ENCODE data around the gene HLA-DRA.

The HLA-DRA gene

DNA sequence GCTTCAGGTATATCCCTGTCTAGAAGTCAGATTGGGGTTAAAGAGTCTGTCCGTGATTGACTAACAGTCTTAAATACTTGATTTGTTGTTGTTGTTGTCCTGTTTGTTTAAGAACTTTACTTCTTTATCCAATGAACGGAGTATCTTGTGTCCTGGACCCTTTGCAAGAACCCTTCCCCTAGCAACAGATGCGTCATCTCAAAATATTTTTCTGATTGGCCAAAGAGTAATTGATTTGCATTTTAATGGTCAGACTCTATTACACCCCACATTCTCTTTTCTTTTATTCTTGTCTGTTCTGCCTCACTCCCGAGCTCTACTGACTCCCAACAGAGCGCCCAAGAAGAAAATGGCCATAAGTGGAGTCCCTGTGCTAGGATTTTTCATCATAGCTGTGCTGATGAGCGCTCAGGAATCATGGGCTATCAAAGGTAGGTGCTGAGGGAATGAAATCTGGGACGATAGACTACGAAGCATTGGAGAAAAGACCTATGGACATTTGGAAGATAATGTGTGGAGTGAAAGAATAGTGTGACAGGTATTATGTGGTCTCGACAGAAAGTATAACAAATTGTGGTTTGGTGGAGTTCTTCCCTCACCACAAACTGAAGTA lies at the start of gene HLA-DRA:
TSS of gene HLA-DRA (plus strand) at position 286 of the 613 bp plus-strand sequence. CDS start at position 350, 64 bp downstream.
- DNase-seq, result no peak

DNA sequence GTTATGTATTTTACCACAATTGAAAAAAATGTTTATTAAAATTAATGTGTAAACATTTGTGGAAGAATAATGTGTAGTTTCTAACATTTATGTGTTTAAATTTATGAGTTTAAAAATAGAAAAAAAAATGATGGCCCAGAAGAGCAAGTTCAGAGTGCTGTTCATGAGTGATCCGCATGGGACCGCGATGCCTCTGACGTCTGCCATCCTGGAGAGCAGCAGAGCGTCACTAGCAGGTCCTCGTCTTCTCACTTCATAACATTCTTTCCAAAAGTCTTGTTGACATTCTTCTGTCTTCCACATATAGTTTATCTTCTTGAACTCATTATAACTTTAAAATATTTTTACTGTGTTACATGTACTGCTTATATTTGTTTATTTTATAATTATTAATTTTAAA lies 48.2 kb upstream of the HLA-DRA start:
- no peak for DNase-seq

DNA sequence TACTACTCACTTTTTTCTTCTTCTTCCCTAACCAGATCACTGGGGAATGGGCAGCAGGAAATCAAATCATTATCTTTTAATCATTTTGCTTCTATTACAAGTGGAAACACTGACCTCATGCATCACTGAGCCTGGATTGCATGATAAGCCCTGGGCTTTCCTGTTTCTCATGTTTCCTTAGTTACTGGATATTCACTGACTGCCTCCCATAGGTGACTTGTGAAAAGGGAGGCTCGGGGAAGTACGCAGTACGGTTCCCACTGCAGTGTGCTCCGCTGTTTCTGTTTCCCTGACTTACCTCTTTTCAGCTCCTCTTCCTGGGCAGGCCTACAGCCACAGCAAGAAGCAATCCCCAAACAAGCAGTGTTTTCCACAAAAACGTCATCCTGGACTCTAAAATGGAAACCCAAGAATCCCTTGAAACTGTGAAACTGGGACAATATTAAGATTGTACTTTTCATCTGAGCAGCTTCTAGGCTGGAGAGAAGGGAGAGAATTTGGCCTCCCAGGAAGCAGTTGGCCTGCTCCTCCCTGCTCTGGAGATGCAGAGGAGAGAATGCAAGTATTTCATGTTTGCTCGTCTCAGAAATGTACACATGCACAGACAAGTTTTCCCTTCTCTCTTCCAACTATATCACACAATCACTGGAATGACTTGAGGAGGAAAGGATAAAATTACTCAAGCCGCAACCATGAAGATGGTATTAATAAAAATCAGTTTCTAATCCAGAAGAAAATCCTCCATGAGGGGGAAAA lies 45.8 kb upstream of the HLA-DRA start:
- no peak for DNase-seq

DNA sequence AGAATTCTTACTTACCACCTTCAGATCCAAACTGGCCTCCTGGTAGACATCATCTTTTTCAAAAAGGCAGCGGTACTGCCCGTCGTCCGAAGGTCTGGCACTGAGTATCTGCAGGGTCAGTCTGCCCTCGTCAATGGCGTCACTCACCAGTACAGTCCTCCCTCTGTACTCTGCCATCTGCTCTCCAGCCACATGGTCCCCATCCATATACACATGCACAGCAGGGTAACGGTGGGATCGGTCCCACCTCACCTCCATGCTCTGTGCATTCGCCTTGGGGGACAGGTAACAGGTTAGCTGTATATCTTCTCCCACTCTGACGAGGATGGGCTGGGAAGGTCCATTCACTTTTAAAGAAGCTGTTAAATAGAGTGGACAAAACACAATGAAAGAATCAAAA lies 43.7 kb upstream of the HLA-DRA start:
- DNase-seq, result no peak

DNA sequence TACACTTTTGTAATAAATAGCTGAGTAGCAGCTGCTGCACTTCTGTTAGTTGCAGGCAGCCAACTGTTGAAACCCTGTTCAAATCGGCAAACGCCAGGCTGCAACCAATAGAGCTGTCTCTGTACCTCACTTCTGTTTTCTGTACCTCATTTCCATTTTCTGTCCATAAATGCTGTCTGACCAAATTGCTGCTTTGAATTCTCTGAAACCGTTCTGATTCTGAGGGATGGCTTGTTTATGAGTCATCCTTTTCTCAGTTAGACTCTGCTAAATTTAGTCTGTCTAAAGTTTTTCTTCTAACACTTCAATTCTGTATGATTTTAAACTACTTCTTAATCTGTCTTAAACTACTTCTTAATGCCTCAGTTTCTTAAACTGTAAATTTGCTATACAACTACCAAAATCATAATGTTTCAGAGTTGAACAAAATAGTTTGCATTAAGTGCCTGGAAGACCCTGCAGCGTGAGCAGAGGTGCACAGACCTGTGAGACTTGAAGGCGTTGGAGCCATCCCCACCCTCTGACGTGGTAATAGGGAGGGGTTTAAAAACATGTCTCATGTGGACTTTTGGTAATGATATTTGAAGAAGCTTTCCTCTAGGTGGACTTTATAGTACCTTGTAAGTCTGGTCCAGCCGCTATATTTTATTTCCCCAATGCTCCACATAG lies 42.3 kb upstream of the HLA-DRA start:
- DNase-seq, result no peak

DNA sequence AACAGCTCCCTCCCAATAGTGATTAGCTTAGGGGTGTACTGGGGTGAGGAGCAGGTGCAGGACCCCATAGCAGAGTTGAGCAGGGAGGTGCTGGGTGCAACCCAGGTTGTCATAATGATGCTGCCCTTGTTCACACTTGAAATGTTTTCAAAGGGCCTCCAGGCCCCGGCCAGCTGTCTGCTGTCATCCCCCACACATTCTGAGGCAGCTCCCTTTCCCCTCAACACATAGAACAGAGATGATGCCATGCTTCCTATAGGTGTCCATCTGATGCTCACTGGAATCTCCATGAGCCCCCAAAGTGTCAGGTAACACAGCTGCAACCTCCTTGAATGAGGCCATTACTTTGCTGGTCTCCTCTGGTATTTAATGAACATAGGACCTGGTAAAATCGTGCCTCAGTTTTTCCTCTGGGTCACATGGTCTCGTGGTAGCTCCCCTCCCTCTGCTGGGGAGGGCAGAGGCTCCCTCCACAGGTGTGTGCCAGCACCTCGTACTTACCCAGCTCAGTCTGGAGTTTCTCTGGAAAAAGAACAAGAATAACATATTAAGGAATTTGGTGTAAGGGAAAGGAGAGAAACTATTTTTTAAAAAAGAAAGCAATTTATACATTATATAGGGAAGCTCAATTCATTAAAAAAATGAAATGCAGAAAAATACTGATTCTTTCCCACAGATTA lies 38.3 kb upstream of the HLA-DRA start:
- DNase-seq, result no peak

DNA sequence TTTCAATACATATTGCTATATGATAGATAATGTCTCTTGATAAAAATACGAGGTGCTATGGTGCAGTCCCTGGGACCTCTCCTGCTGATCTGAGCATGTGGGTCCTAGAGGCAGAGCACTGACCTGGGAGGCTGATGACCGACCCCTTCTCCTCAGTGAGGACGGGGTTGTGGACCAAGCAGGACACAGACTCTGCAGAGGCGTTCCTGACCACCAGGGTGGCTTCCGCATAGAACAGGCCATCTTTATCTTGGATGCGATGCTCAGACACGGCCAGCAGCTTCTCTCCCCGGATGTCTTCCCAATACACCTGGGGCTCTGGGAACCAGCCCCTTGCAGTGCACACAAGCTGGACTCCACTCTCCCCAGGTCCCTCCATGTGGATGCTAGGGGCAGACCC lies 36.9 kb upstream of the HLA-DRA start:
- no peak for DNase-seq

DNA sequence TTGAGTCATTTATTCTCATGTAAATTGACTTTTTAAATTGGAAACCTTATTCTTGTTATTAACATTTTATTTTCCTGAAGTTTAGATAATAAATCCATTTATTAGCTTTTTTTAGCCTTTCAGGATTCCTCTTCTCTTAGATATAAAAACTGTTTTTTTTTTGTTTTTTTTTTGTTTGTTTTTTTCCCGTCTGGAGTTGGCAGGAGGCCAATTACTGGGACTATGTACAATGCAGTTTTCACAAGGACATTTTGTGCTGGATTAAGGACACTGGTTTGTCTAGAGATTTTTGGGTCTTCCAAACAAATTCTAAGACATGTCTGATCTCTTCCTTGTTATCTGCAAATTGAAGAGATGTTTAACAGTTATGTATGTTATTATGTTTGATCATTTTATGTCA lies 34.0 kb upstream of the HLA-DRA start:
- no peak for DNase-seq

DNA sequence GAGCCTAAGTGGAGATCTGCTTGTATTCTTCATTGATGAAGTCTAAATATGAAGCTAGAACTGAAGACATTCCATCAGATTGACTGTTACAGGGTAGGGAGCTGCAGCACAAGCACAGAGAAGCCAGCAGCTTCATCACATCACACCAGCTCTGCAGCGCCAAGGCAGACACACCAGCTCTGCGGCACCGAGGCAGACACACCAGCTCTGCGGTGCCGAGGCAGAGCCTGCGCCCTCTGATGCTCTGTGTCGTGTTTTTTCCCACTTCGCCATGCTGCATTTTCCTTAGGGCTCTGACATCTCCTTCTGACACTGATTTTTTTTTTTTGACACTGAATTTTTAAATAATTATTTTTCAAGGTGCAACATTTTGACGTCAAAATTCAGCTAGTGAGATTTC lies 33.5 kb upstream of the HLA-DRA start:
- no peak for DNase-seq

DNA sequence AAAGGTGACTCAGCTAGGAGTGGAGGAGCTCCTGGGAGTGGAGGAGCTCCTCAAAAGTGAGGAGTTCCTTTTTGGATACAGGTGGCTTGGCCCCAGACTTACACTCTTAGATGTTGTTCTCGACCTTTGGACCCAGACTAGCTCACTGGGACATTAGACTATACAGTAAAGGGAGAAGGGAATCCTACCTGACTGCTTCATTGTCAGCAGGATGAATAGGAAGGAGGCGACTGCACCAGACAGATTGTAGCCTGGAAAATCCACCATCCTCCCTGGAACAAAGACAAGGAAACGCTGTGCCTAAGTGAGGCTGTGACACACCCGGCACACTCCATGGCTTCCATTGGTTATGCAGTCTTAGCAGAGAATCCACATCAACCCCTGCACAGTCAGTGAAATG lies 32.8 kb upstream of the HLA-DRA start, which contains the start of gene BTNL2:
TSS of gene BTNL2 (minus strand) at position 325 of the 400 bp plus-strand sequence. CDS start at position 267, 58 bp downstream.
- no peak for DNase-seq

DNA sequence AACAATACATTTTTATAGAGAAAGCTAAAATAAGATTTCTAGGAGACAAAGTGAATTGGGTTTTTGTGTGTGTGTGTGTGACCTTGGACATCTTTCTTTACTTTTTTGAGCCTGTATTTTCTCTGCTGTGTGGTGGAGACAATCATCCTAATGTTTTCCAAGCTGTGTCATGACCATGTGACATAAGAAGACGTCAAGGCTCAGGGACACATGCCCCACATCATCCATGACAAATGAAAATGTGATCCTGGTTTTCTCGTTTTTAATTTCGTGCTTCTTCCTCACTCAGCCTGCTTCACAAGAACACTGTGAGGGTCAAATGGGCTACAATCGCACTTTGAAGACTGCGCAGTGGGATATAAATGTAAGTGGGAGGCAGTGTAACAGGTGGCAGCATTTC lies 28.8 kb upstream of the HLA-DRA start:
- DNase-seq, result no peak

DNA sequence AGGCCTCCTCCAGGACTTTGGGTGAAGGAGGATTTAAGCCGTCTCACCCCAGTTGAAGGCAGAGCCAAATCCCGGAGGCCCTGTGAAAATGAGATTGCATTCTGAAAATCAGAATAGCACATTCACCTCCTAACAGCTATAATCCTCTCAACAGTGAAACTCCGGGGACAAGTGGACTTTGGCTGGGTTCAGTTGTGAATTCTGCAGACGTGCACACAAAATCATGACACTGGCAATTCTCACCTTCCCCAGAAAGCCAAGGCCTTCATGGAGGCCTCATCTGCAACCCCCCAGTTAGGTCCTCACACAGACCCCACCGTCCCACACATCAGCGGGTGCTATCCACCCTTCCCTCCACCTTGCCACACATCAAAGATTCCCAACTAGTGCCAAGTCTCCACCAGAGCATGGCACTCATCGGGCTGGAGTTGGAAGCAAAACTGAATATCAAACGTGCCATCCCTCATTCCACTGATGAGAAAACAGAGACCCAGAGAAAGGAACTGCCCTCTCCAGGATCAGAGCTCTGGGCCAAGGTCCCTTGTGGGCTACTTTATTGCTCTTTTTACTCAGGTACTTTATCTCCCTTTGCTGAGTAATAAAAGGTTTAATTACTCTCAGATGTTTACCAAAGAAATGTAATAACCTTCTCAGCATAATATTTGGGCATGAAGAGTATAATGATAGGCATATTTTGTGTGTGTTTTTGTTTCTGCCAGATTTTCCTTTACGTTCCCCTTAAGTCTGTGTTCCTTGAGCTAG lies 27.9 kb upstream of the HLA-DRA start:
- DNase-seq, result no peak

DNA sequence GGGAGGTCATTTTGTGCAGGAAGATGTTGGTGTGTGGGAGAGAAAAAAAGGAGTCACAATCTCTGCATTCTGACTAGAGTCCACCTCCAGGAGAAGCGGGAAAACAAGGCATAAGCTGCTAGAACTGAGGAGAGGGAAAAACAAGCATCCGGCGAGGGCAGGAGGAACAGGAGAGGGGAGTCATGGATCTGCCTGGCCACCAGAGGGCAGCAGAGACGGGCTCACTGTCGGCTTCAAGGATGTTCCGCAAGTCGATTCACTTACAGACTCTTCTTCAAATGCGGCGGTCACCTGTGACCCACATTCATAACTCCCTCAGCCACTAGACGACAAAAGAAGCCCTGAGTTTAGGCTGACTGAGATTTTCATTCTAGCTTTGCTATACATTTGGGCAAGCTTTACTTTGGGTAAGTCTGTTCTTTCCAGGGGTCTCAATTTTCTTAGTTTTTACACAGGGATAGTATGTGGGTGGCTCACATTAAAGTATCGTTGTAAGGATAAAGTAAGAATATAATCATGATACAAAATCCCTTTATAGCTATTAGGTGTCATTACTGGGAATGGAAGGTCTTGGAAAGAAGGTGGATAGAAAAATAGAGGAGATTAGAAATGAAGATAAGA lies 26.1 kb upstream of the HLA-DRA start:
- DNase-seq, result peak; percentile 80

DNA sequence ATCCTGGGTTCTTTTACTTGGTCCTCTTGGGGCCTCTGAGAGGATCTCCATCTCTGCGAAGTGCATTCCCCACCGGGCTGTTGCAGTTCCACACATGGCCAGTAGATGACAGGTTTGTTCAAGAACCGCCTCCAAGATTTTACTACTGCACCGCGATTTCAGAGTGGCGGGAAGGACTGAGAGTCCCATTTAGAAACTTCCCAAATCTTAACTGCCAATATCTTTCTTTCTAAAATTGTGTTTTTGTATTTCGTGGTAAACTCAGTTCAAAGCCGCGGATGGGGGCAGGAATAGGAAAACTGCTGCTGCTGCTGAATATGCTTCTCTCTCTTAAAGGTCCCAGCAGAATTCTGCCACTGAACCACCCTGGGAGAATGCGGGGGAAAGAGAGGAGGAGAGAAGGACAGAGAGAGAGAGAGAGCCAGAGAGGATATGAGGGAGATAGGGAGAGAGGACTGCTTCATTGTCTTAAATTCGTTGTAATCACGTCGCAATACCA lies 24.1 kb upstream of the HLA-DRA start:
- peak; percentile 72 for DNase-seq

DNA sequence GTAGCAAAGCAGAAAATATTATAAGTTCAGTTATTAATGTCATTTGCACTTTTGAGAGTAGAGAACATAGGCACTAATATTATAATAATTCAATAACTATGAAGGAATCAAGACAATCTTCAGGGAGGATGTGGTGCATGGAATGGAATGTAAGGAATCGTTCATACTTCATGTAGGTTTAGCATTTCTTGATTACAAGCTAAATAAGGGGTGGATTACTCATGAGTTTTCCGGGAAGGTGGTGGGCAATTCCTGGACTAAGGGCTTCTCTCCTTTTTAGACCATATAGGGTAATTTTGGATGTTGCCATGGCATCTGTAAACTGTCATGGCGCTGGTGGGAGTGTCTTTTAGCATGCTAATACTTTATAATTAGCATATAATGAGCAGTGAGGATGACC lies 23.7 kb upstream of the HLA-DRA start:
- no peak for DNase-seq

DNA sequence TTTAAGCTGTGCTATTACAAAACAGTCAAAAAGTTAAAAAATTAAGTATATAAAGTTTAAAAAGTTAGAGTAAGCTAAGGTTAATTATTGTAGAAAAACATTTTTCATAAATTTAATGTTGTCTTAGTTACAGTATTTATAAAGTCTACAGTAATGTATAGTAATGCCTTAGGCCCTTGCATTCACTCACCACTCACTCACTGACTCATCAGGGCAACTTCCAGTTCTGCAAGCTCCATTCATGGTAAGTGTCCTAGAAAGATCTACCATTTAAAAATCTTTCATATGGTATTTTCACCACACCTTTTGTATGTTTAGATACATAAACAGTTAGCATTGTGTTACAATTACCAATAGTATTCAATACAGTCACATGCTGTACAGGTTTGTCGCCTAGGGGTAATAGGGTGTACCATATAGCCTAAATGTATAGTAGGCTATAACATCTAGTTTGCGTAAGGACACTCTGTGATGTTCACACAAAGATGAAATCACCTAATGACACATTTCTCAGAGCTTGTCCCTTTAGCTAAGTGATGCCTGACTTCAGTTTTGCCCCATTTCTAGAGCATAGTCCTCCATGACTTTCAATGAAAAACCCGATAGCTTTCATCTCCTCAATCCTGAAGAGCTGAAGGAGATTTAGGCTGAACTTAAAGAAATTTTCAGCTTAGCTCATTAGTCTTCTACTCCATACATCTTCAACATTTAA lies 14.9 kb upstream of the HLA-DRA start:
- DNase-seq, result no peak

DNA sequence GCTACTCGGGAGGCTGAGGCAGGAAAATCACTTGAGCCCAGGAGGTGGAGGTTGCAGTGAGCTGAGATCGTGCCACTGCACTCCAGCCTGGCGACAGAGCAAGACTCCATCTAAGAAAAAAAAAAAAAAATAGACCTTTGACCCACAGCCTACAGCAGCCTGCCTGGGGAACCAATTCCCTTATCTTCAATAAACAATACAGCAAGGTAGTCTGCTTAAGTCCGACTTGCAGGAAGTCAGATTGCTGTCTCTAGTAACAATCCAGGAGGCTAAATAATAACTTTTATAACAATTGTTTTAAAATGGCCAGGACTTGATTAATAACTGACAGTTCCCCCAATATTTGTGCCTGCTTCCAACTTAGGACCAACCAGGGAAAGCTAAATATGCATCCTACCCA lies 13.3 kb upstream of the HLA-DRA start:
- no peak for DNase-seq

DNA sequence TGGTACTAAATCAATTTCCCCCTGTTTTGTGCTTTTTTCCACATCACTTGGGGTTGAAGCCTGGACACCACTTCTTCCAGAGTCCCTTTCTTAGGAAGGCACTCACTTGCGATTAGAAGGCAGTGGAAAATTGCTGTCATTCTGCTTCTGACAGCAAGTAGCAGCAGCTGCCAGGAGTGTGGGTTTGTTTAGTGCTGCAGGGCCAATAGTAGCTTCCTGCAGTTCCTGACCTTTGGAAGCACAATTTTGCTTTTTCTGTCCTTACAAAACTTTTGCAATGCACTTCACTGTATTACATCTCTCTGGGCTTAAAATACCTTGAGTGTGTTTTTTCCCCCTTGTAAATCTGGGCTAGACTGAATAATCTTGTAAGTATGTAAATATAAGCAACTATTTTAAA lies 12.5 kb upstream of the HLA-DRA start:
- DNase-seq, result no peak

DNA sequence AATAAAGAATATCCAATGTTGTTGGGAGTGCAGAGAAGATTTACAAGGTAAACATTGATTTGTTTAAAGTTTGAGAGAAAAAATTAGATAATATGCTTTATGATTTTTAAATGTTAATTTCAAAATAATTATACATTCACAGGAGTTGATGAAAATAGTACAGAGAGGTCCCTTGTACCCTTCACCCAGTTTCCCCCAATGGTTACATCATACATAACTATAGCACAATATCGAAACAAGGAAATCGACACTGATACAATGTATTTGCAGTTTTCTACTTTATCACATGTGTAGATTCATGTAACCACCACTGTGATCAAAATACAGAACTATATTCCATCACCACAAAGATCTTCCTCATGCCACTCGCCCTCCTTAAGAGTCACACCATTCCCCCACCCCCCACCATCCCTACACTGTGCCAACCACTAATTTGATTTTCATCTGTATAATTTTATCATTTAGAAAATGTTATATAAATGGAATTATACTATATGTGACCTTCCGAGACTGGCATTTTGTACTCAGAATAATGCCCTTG lies 11.7 kb upstream of the HLA-DRA start:
- DNase-seq, result no peak

DNA sequence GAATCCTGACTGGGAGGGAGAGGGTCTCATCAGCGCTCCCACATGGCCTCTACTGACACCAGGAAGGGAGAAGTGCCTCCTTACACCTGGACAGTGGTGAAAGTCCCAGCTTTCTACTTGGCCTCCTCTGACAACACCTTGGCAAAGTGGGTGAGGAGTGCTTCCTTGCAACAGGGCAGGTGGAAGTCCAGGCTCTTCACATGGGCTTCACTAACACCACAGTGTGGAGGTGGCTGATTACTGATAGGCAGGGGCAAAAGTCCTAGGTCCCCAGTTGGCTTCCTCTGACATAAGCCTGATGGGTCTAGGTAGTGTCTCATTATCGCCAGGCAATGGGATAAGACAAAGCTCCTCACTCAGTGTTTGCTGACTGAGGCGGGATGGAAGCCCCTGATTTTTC lies 9.5 kb upstream of the HLA-DRA start:
- no peak for DNase-seq

DNA sequence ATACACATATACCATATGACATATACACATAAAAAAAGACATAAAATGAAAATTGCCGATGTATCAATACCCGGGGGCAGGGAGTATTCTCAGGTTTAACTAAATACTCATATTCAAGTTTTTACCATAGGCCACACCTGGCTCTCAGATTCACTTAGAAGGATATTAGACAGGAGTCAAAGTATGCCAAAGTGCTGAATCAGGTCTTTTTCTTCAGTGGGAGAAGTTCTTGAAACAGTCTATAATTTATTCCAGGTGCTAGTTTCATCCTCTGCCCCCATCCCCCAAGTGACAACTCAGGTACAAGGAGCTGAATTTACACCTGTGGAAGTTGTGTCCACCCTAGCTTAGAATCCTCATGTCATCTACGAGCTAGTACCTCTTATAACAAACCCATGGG lies 8.5 kb upstream of the HLA-DRA start:
- no peak for DNase-seq

All from stimulated activated naive CD4-positive, alpha-beta T cell treated with Interleukin-2 at 50 U/mL for 16 hours (primary cell).